ENCODE measurements around the gene EXOC3.
"Not testable (repeated sequence)": the region's sequence is repeated elsewhere in the genome, so short reads cannot be mapped to it uniquely, and the experiment has no call there.

Gene EXOC3

DNA sequence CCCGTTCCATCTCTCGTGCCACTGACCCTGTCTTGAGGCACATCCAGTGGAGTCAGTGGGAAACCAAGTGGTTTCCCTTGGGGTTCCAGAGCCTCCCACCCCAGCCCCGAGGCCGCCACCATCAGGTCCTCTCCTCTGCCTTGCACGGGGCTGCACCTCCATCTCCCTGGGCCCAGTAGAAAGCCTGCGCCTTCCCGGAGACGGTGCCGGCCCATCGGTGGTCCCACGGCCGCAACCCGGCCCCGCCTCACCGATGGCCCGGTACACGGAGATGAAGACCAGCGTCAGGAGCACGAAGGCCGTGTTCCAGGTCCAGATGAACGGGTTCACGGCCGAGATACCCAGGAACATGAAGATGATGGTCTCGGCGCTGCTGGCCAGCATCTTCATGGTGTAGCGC lies 40.0 kb downstream of the EXOC3 start:
- Mint-ChIP-seq H3K27ac (no peak overlapping the region), H3K27me3 (ENCODE audit: low read depth) (peaks cover 4% of the 10 kb centered on the region), H3K4me3 (no peak overlapping the region), H3K9me3 (no peaks in the 10 kb centered on the region), H3K4me1 (no peaks in the 10 kb centered on the region), H3K36me3 (ENCODE audit: low read depth) (no peaks in the 10 kb centered on the region)
- TF ChIP-seq, protein P1, sequence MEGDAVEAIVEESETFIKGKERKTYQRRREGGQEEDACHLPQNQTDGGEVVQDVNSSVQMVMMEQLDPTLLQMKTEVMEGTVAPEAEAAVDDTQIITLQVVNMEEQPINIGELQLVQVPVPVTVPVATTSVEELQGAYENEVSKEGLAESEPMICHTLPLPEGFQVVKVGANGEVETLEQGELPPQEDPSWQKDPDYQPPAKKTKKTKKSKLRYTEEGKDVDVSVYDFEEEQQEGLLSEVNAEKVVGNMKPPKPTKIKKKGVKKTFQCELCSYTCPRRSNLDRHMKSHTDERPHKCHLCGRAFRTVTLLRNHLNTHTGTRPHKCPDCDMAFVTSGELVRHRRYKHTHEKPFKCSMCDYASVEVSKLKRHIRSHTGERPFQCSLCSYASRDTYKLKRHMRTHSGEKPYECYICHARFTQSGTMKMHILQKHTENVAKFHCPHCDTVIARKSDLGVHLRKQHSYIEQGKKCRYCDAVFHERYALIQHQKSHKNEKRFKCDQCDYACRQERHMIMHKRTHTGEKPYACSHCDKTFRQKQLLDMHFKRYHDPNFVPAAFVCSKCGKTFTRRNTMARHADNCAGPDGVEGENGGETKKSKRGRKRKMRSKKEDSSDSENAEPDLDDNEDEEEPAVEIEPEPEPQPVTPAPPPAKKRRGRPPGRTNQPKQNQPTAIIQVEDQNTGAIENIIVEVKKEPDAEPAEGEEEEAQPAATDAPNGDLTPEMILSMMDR (IDR thresholded peaks at IDR 0.05; ENCODE audit: unreplicated experiment in 3 of 3): no peak

DNA sequence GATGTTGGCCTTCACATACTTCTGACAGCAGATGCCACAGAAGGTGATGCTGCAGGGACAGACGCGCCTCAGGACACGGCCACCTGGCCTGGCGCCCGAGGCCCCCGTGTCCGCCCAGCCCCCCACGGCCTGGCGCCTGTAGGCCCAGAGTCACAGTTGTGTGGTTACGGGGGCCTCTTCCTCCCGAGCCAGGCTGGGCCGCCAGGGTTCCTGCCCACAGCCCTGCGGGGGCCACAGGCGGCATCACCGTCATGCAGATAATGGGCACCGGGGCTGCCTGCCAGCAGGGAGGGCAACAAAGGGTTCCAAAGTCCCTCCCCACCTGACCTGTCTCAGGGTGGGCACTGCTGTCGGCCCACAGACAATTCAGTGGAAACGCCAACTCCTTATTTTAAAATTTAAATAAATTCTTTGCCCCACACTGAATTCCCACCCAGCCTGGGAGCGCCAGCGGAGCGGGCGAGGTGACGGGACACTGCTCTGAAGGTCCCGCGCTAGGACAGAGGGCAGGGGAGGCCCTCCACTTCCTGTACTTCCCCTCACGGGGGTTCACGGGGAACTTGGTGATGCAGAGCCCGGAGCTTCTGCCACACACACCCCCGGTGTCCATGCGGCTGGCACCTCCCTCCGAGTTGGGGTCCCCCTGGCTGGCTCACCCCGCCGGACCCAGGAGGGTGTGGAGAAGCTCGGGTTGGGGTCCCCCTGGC lies 40.6 kb downstream of the EXOC3 start:
- H3K9me3 Mint-ChIP-seq: no peaks in the 10 kb centered on the region
- peaks cover 4% of the 10 kb centered on the region for H3K27me3 Mint-ChIP-seq (ENCODE audit: low read depth)
- H3K4me3 Mint-ChIP-seq: no peak overlapping the region
- no peaks in the 10 kb centered on the region for H3K36me3 Mint-ChIP-seq (ENCODE audit: low read depth)
- no peak overlapping the region for H3K27ac Mint-ChIP-seq
- TF ChIP-seq, protein P1 (IDR thresholded peaks at IDR 0.05; ENCODE audit: unreplicated experiment in 3 of 3): no peak
- H3K4me1 Mint-ChIP-seq: no peaks in the 10 kb centered on the region

DNA sequence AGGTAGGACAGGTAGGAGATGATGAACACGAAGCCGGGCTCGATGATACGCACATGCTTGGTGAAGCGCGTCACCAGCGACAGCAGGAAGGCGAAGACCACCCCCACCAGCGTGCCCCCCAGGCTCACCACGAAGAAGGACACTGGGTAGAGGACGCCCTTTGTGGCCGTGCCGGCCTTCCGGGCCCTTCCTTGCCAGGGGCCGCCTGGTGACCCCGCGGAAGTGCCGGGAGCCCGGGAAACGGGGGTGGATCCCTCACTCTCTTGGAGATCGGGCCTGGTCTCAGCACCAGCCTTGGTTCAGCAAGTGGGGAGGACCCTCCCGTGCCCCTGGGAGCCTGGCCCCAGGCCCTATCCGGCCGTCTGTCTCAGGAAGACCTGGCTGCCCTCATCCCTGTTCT lies 41.6 kb downstream of the EXOC3 start:
- TF ChIP-seq, protein P1 (IDR thresholded peaks at IDR 0.05; ENCODE audit: unreplicated experiment in 3 of 3): no peak
- H3K4me3 Mint-ChIP-seq: no peak overlapping the region
- no peaks in the 10 kb centered on the region for H3K4me1 Mint-ChIP-seq
- peaks cover 7% of the 10 kb centered on the region for H3K27me3 Mint-ChIP-seq (ENCODE audit: low read depth)
- no peaks in the 10 kb centered on the region for H3K36me3 Mint-ChIP-seq (ENCODE audit: low read depth)
- H3K9me3 Mint-ChIP-seq: no peaks in the 10 kb centered on the region
- no peak overlapping the region for H3K27ac Mint-ChIP-seq

DNA sequence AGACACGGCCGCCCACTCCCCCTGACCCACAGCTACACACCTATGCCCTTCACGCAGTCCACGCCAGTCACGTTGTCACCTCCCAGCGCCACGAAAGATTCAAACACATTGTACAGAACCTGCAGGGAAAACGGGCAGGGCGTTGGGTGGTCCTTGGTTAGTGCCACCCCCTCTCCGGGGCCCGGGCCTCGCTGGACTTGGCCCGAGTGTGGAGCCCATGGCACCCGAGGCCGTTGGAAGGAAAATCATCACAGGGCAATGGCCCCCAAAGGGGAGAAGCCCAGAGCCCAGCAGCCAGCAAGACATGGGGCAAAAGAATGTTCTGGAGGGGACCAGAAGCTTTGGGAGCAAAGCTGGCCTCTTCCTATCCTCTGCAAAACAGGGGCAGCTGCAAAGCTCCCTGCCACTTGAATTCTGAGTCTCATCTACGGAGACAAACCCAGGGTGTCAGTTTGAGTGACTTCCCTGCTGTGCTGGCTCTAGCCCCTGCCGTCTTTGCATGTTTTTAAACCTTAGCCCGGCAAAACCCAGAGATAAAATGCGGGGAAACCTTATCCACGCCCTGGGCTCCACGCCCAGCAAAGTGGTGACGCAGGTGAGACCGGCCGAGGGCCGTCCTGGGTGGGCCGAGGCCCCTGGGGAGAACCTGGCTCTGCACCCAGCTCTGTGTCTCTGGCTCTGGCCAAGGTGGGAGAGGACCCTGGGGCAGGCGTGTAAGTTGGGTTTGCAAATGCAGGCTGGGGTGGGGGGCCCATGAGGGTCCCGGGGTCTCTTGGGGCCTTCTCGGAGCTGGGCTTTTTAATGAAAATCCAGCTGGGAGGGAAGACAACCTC lies 42.4 kb downstream of the EXOC3 start:
- Mint-ChIP-seq H3K27me3 (ENCODE audit: low read depth) (peaks cover 15% of the 10 kb centered on the region), H3K9me3 (no peaks in the 10 kb centered on the region), H3K36me3 (ENCODE audit: low read depth) (no peaks in the 10 kb centered on the region), H3K4me1 (no peaks in the 10 kb centered on the region), H3K27ac (no peak overlapping the region), H3K4me3 (no peak overlapping the region)
- TF ChIP-seq, protein P1 (IDR thresholded peaks at IDR 0.05; ENCODE audit: unreplicated experiment in 3 of 3): no peak

DNA sequence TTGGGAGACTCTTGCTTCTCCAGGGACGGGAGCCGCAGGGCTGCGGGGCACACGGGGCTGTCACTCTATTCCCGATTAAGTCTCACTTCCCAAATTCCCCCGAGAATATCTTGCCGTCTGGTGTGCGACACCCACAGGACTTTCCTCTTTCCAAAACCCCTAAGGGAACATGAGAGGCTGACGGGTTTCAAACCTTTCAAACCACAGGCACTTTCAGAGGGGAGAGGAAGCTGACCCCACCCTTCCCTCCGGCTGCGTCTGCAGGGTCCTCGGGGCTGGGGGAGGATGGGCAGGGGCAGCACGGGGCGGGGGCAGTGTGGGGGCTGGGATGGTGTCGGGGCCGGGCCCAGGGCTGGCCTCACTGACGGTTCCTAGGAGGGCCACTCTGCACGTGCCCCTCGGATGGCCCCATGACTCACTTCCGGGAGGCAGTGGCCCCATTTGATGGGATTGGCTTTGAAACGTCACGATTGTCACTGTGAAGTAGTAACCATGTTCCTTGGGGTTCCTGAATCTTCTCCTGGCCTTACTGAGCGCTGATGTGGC lies 43.0 kb downstream of the EXOC3 start:
- Mint-ChIP-seq H3K4me3 (no peak overlapping the region), H3K4me1 (no peaks in the 10 kb centered on the region), H3K27ac (no peak overlapping the region), H3K27me3 (ENCODE audit: low read depth) (peaks cover 22% of the 10 kb centered on the region), H3K36me3 (ENCODE audit: low read depth) (no peaks in the 10 kb centered on the region), H3K9me3 (no peaks in the 10 kb centered on the region)
- TF ChIP-seq, protein P1 (IDR thresholded peaks at IDR 0.05; ENCODE audit: unreplicated experiment in 3 of 3): no peak

DNA sequence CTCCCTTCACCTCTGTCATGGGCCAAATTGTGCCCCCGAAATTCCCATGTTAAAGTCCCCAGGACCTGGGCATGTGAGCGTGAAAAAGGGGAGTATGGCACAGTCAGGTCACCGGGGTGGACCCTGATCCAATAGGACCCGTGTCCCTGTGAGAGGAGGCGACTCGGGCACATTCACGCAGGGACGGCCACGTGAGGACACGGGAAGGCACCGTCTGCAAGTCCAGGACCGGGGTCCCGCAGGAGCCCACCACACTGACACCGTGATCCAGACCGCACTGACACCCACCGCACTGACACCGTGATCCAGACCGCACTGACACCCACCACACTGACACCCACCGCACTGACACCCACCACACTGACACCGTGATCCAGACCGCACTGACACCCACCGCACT lies 43.6 kb downstream of the EXOC3 start:
- H3K27me3 Mint-ChIP-seq (ENCODE audit: low read depth): peaks cover 25% of the 10 kb centered on the region
- not testable (repeated sequence) for H3K4me1 Mint-ChIP-seq; H3K27ac Mint-ChIP-seq; H3K36me3 Mint-ChIP-seq (ENCODE audit: low read depth); H3K9me3 Mint-ChIP-seq; H3K4me3 Mint-ChIP-seq

All from nephron (organoid).